ENCODE results near the gene CEP162. TPM values are rescaled to one million over a fixed set of nuclear protein-coding genes. Genes with fewer than 3 reads are reported as not detected.

Gene CEP162
- total RNA-seq, 1 experiment from 2014 or later: 7.9 TPM

DNA sequence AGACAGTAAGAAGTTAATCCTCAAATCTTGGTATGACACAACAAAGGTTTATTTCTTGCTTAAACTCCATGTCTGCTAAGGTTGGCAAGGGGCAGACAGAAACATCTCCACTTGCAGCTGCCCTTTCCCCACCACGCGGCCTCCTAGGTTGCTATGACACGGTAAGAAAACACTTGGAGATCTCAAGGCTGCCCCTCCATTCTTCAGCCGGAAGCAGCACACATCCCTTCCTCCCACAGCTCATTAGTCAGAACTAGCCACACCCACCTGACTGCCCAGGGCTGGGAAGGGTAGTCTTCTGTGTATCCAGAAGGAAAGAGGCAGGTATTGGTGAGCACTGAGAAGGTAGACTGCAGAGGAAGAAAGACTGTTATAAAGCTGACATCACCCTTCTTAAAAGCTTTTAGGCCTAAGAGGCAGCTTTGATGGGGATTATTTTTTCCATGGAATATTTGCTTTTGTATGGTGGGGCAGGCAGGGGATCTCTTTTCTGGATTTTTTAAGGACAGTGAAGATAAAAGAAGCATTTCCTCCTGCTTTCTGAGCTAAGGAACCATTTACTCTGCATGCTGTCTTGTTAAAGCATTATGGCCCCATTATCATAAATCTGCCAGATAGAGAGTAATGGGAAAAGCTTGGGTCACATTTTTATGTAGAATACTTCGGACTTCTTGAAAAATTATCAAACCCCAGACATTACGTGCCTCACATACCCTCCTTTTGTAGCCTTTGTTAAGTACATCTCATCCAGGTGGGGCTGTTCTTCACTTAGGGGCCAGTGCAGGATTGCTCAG, 152.3 kb downstream of the CEP162 start:
- Mint-ChIP-seq H3K9me3 (peaks cover 27% of the 10 kb centered on the region), H3K36me3 (peaks cover 7% of the 10 kb centered on the region; the same call in 1 of the 2 replicates), H3K27me3 (ENCODE audit: low read depth) (no peaks in the 10 kb centered on the region; the same call in 1 of the 2 replicates), H3K4me1 (peaks cover 28% of the 10 kb centered on the region), H3K4me3 (no peak overlapping the region), H3K27ac (peak overlapping the region; percentile 21; the same call in 1 of the 2 replicates)
- POLR2A ChIA-PET: no interaction called here
- ATAC-seq: peak; percentile 98
- no peak for TF ChIP-seq ZNF219 (CRISPR knock-in tag; IDR thresholded peaks at IDR 0.05; ENCODE audit: borderline replicate concordance)
- no peak for TF ChIP-seq GRHL2 (CRISPR knock-in tag; IDR thresholded peaks at IDR 0.05; ENCODE audit: insufficient replicate concordance, severe bottlenecking)
- TF ChIP-seq, protein P1, sequence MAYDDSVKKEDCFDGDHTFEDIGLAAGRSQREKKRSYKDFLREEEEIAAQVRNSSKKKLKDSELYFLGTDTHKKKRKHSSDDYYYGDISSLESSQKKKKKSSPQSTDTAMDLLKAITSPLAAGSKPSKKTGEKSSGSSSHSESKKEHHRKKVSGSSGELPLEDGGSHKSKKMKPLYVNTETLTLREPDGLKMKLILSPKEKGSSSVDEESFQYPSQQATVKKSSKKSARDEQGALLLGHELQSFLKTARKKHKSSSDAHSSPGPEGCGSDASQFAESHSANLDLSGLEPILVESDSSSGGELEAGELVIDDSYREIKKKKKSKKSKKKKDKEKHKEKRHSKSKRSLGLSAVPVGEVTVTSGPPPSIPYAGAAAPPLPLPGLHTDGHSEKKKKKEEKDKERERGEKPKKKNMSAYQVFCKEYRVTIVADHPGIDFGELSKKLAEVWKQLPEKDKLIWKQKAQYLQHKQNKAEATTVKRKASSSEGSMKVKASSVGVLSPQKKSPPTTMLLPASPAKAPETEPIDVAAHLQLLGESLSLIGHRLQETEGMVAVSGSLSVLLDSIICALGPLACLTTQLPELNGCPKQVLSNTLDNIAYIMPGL (CRISPR knock-in tag; IDR thresholded peaks at IDR 0.05): no peak
- TF ChIP-seq, protein P2, sequence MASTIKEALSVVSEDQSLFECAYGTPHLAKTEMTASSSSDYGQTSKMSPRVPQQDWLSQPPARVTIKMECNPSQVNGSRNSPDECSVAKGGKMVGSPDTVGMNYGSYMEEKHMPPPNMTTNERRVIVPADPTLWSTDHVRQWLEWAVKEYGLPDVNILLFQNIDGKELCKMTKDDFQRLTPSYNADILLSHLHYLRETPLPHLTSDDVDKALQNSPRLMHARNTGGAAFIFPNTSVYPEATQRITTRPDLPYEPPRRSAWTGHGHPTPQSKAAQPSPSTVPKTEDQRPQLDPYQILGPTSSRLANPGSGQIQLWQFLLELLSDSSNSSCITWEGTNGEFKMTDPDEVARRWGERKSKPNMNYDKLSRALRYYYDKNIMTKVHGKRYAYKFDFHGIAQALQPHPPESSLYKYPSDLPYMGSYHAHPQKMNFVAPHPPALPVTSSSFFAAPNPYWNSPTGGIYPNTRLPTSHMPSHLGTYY (CRISPR knock-in tag; IDR thresholded peaks at IDR 0.05): no peak
- TF ChIP-seq GTF2I (CRISPR knock-in tag; conservative IDR thresholded peaks at IDR 0.05): no peak
- TF ChIP-seq USF2 (CRISPR knock-in tag; IDR thresholded peaks at IDR 0.05): no peak
- TF ChIP-seq TEAD1 (CRISPR knock-in tag; IDR thresholded peaks at IDR 0.05): no peak
- TF ChIP-seq NFYB (CRISPR knock-in tag; conservative IDR thresholded peaks at IDR 0.05; ENCODE audit: low read depth): no peak
- TF ChIP-seq ZNF396 (CRISPR knock-in tag; IDR thresholded peaks at IDR 0.05; ENCODE audit: borderline replicate concordance): no peak
- no peak for TF ChIP-seq JAZF1 (CRISPR knock-in tag; IDR thresholded peaks at IDR 0.05)
- no peak for TF ChIP-seq NR1H2 (CRISPR knock-in tag; IDR thresholded peaks at IDR 0.05)
- TF ChIP-seq, protein P3, sequence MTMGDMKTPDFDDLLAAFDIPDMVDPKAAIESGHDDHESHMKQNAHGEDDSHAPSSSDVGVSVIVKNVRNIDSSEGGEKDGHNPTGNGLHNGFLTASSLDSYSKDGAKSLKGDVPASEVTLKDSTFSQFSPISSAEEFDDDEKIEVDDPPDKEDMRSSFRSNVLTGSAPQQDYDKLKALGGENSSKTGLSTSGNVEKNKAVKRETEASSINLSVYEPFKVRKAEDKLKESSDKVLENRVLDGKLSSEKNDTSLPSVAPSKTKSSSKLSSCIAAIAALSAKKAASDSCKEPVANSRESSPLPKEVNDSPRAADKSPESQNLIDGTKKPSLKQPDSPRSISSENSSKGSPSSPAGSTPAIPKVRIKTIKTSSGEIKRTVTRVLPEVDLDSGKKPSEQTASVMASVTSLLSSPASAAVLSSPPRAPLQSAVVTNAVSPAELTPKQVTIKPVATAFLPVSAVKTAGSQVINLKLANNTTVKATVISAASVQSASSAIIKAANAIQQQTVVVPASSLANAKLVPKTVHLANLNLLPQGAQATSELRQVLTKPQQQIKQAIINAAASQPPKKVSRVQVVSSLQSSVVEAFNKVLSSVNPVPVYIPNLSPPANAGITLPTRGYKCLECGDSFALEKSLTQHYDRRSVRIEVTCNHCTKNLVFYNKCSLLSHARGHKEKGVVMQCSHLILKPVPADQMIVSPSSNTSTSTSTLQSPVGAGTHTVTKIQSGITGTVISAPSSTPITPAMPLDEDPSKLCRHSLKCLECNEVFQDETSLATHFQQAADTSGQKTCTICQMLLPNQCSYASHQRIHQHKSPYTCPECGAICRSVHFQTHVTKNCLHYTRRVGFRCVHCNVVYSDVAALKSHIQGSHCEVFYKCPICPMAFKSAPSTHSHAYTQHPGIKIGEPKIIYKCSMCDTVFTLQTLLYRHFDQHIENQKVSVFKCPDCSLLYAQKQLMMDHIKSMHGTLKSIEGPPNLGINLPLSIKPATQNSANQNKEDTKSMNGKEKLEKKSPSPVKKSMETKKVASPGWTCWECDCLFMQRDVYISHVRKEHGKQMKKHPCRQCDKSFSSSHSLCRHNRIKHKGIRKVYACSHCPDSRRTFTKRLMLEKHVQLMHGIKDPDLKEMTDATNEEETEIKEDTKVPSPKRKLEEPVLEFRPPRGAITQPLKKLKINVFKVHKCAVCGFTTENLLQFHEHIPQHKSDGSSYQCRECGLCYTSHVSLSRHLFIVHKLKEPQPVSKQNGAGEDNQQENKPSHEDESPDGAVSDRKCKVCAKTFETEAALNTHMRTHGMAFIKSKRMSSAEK (CRISPR knock-in tag; IDR thresholded peaks at IDR 0.05; ENCODE audit: borderline replicate concordance): no peak
- peak; percentile 36 for DNase-seq (ENCODE audit: low spot score)
- CTCF ChIA-PET: interaction anchor here (0.6 to 1.1 kb wide), 2 partner anchors 13 to 53 kb away, joined by 3 read pairs; no protein-coding TSS in a partner anchor

Other genes with a start within 250 kb of the CEP162 start
- 4.8 to 5.2 TPM (median 4.9 TPM) in 3 replicates for gene MRAP2, start 193.9 kb downstream of the CEP162 start, total RNA-seq (2021)

Measured in WTC11 (cell line).